PC-9 (cell line): ENCODE measurements around the gene NINL. TPM values are rescaled to one million over a fixed set of nuclear protein-coding genes. Genes with fewer than 3 reads are reported as not detected.

Experiments
- BruUV-seq: library from RNA; stranded (reverse); fragments of 400-500 nt; replicated peaks from 2 replicates; lab custom pipeline; 2021; lab: Mats Ljungman, UMichigan
- CTCF ChIA-PET: fragments of 300-600 bp; sonication (Branson Sonifier 250); formaldehyde crosslinking; loops from one replicate; lab custom pipeline; 2022; ENCODE audit warnings: antibody characterized with exemption; lab: Charles Lee
- POLR2A ChIA-PET: fragments of 300-600 bp; sonication (Branson Sonifier 250); formaldehyde crosslinking; loops from one replicate; lab custom pipeline; 2022; ENCODE audit warnings: antibody characterized with exemption; ENCODE audit not compliant: unreplicated experiment; lab: Charles Lee
- DNase-seq, 2 experiments: peaks; one replicate each; pipeline versions ENCODE4 v3.0.0 to v3.0.0-alpha.2; 2015 to 2022; ENCODE audit warnings: mixed read lengths in 1 of 2
- H2AFZ ChIP-seq: fragments of 200-600 bp; sonication (generic); 2 replicates; pipeline ENCODE4 v1.8.1; 2017; ENCODE audit warnings: antibody characterized with exemption
- H3F3A ChIP-seq: fragments of 200-600 bp; sonication (generic); 2 replicates; pipeline ENCODE4 v1.8.1; 2017; ENCODE audit warnings: antibody characterized with exemption, mild to moderate bottlenecking, low read depth; ENCODE audit not compliant: insufficient read depth
- H3K27ac ChIP-seq: fragments of 200-600 bp; sonication (generic); 2 replicates; pipeline ENCODE4 v1.6.1; 2016; ENCODE audit warnings: mixed run types
- H3K27me3 ChIP-seq: fragments of 200-600 bp; sonication (generic); 2 replicates; pipeline ENCODE4 v1.6.1; 2016; ENCODE audit warnings: low read depth, mixed run types; ENCODE audit not compliant: insufficient read depth
- H3K36me3 ChIP-seq: fragments of 200-600 bp; sonication (generic); 2 replicates; pipeline ENCODE4 v1.6.1; 2016; ENCODE audit warnings: low read depth, mixed run types
- H3K4me1 ChIP-seq: fragments of 200-600 bp; sonication (generic); replicated peaks from 2 replicates; pipeline ENCODE4 v1.6.1; 2016; ENCODE audit warnings: mixed run types; ENCODE audit not compliant: insufficient read depth
- H3K4me2 ChIP-seq: fragments of 200-600 bp; sonication (generic); 2 replicates; pipeline ENCODE4 v1.6.1; 2017; ENCODE audit warnings: mixed run types
- H3K4me3 ChIP-seq: fragments of 200-600 bp; sonication (generic); 2 replicates; pipeline ENCODE4 v1.6.1; 2016; ENCODE audit warnings: mixed run types
- H3K79me2 ChIP-seq: fragments of 200-600 bp; sonication (generic); 2 replicates; pipeline ENCODE4 v1.6.1; 2017; ENCODE audit warnings: low read depth, mixed run types
- H3K9me2 ChIP-seq: fragments of 200-600 bp; sonication (generic); 2 replicates; pipeline ENCODE4 v1.8.1; 2017; ENCODE audit warnings: mild to moderate bottlenecking; ENCODE audit not compliant: insufficient read depth
- H3K9me3 ChIP-seq: fragments of 200-600 bp; sonication (generic); 2 replicates; pipeline ENCODE4 v1.8.1; 2016; ENCODE audit warnings: low read depth; ENCODE audit not compliant: insufficient read depth
- H4K20me1 ChIP-seq: fragments of 200-600 bp; sonication (generic); 2 replicates; pipeline ENCODE4 v1.8.1; 2017; ENCODE audit not compliant: insufficient read depth
- EZH2 ChIP-seq: fragments of 200-600 bp; sonication (generic); IDR thresholded peaks from 2 replicates; pipeline ENCODE4 v1.8.0; 2017; ENCODE audit warnings: antibody characterized with exemption, low read depth
- intact Hi-C: fragments of 100-400 bp; cut with micrococcal nuclease; formaldehyde crosslinking; loops from one replicate; pipeline ENCODE4 v1.10.0; 2022; ENCODE audit not compliant: unreplicated experiment
- total RNA-seq: library from RNA; stranded (reverse); gene quantifications from 2 replicates; pipeline ENCODE4 v1.2.3, GENCODE V29; 2021
- TF ChIP-seq, protein P1 (sequence below): fragments of 200-600 bp; sonication (generic); conservative IDR thresholded peaks from 2 replicates; pipeline ENCODE4 v1.6.1; 2017; ENCODE audit warnings: mixed run types, antibody characterized with exemption, mild to moderate bottlenecking, moderate library complexity

Gene NINL
- total RNA-seq, 1 experiment from 2014 or later: 19.6 TPM

DNA sequence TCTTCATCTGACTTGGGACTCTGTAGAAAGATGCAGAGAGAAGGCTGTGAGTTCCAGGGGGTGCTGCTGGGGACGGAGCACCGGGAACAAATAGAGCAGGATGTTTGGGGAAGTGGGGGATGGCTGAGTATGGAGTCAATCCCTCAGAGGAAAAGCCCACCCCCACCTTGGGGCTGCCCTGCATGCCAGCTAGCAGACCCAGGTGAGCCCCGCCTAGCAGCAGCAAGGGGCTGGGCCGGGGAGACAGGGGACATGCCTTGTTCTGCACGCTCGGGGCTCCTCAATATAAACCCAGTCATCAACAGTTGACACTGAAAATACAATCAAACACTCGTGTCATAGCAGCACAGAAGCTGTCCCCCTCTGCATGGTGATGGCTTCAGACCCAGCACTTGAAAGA is 74.6 kb downstream of the NINL start:
- no TSS peak for BruUV-seq
- no peaks in the 10 kb centered on the region for H3F3A ChIP-seq
- H3K4me3 ChIP-seq: no peak overlapping the region
- H3K27ac ChIP-seq: no peak overlapping the region
- no peak overlapping the region for H2AFZ ChIP-seq
- H3K4me2 ChIP-seq: no peak overlapping the region
- ChIA-PET POLR2A (no interaction called here), CTCF (no interaction called here)
- intact Hi-C loops: no loop called here
- no peaks in the 10 kb centered on the region for H3K9me2 ChIP-seq
- peaks cover 9% of the 10 kb centered on the region; the same call in 1 of the 2 replicates for H3K4me1 ChIP-seq
- H3K27me3 ChIP-seq: no peaks in the 10 kb centered on the region
- no peaks in the 10 kb centered on the region for H4K20me1 ChIP-seq
- TF ChIP-seq, protein P1, sequence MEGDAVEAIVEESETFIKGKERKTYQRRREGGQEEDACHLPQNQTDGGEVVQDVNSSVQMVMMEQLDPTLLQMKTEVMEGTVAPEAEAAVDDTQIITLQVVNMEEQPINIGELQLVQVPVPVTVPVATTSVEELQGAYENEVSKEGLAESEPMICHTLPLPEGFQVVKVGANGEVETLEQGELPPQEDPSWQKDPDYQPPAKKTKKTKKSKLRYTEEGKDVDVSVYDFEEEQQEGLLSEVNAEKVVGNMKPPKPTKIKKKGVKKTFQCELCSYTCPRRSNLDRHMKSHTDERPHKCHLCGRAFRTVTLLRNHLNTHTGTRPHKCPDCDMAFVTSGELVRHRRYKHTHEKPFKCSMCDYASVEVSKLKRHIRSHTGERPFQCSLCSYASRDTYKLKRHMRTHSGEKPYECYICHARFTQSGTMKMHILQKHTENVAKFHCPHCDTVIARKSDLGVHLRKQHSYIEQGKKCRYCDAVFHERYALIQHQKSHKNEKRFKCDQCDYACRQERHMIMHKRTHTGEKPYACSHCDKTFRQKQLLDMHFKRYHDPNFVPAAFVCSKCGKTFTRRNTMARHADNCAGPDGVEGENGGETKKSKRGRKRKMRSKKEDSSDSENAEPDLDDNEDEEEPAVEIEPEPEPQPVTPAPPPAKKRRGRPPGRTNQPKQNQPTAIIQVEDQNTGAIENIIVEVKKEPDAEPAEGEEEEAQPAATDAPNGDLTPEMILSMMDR: no peak
- no peak for TF ChIP-seq EZH2
- peaks cover 15% of the 10 kb centered on the region for H3K9me3 ChIP-seq
- DNase-seq: no peak
- H3K79me2 ChIP-seq: no peaks in the 10 kb centered on the region
- peaks cover 8% of the 10 kb centered on the region; the same call in 1 of the 2 replicates for H3K36me3 ChIP-seq

DNA sequence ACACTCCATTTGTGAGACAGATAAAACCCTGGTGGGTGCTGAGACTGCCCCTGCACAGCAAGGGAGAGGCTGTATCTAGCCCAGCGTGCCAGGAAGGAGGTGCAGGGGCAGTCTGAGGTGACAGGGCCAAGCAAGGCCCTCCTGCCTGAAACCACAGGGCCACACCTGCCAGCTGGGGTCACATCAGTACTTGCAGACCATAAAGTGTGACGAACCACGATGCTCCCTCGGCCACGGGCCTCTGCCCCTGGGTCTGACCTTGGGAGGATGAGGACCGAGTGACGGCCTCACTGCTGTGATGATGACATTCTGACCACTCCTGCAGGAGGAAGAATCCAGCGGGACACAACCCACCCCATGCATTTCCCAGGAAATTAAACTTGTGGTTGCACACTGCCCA is 75.1 kb downstream of the NINL start:
- TF ChIP-seq, protein P1: no peak
- no peak for TF ChIP-seq EZH2
- no peak for DNase-seq
- no TSS peak for BruUV-seq

DNA sequence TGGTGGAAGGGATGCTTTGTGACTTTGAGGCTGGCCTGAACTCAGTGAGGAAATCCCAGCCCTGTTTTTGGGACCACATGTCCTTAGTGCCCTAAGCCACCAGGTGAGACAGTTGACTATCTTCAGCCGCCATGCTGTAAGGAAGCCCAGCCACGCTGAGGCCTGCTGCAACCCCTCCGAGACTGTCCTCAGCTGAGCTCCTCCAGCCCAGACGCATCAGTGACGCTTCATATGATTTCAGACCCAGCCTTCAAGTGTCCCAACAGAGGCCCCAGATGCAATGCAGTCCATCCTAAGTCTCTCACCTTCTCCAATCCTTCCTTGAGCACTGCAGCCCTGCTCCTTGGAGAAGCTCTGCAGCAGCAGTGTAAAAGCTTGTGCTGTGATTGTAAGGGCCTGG is 76.2 kb downstream of the NINL start:
- H3K27ac ChIP-seq: no peak overlapping the region
- H3K36me3 ChIP-seq: peaks cover 3% of the 10 kb centered on the region; the same call in 1 of the 2 replicates
- no peaks in the 10 kb centered on the region for H4K20me1 ChIP-seq
- H3F3A ChIP-seq: no peaks in the 10 kb centered on the region
- H3K27me3 ChIP-seq: no peaks in the 10 kb centered on the region
- TF ChIP-seq, protein P1: no peak
- TF ChIP-seq EZH2: no peak
- intact Hi-C loops: loop anchor here (2.0 kb wide), 1 partner anchor 24 kb away; no protein-coding TSS in a partner anchor
- H3K9me3 ChIP-seq: peaks cover 4% of the 10 kb centered on the region; the same call in 1 of the 2 replicates
- H3K9me2 ChIP-seq: no peaks in the 10 kb centered on the region
- no peak overlapping the region for H3K4me2 ChIP-seq
- BruUV-seq: no TSS peak
- H3K4me3 ChIP-seq: no peak overlapping the region
- H3K4me1 ChIP-seq: peaks cover 9% of the 10 kb centered on the region; the same call in 1 of the 2 replicates
- DNase-seq: no peak
- no peak overlapping the region for H2AFZ ChIP-seq
- CTCF ChIA-PET: no interaction called here
- H3K79me2 ChIP-seq: no peaks in the 10 kb centered on the region
- POLR2A ChIA-PET: no interaction called here

More for the DNA sequence above, 75.1 kb downstream of the NINL start:
- Histone ChIP-seq H3K79me2 (no peaks in the 10 kb centered on the region), H3K4me1 (peaks cover 9% of the 10 kb centered on the region; the same call in 1 of the 2 replicates), H3K27ac (no peak overlapping the region), H4K20me1 (no peaks in the 10 kb centered on the region), H2AFZ (no peak overlapping the region), H3K27me3 (no peaks in the 10 kb centered on the region), H3K9me2 (no peaks in the 10 kb centered on the region), H3K4me3 (no peak overlapping the region), H3K4me2 (no peak overlapping the region), H3K9me3 (peaks cover 10% of the 10 kb centered on the region), H3K36me3 (peaks cover 3% of the 10 kb centered on the region; the same call in 1 of the 2 replicates), H3F3A (no peaks in the 10 kb centered on the region)
- POLR2A ChIA-PET: no interaction called here
- intact Hi-C loops: no loop called here
- CTCF ChIA-PET: no interaction called here
